K562 (cell line): ENCODE measurements around the gene NUDT14.

Source experiments
- CHD2 ChIP-seq: IDR thresholded peaks from 2 replicates; pipeline ENCODE4 v1.6.1; 2011; ENCODE audit warnings: low read depth, low read length
- MTA3 ChIP-seq: fragments of 450-650 bp; formaldehyde crosslinking; IDR thresholded peaks from 2 replicates; pipeline ENCODE4 v1.6.1; 2017; ENCODE audit warnings: mild to moderate bottlenecking, borderline replicate concordance
- ZMIZ1 ChIP-seq, 2 experiments: fragments of 150-350 bp in 1 of 2; IDR thresholded peaks; 2 replicates each; pipeline ENCODE4 v1.6.1; 2012 to 2016; ENCODE audit warnings: low read depth in 2 of 2, low read length in 2 of 2, mild to moderate bottlenecking in 1 of 2, moderate library complexity in 1 of 2
- TF ChIP-seq, protein P1 (sequence below): sonication (generic); formaldehyde crosslinking; IDR thresholded peaks from 2 replicates; pipeline ENCODE4 v1.8.1; 2023; ENCODE audit warnings: mild to moderate bottlenecking, missing genetic modification reagents, moderate library complexity

DNA sequence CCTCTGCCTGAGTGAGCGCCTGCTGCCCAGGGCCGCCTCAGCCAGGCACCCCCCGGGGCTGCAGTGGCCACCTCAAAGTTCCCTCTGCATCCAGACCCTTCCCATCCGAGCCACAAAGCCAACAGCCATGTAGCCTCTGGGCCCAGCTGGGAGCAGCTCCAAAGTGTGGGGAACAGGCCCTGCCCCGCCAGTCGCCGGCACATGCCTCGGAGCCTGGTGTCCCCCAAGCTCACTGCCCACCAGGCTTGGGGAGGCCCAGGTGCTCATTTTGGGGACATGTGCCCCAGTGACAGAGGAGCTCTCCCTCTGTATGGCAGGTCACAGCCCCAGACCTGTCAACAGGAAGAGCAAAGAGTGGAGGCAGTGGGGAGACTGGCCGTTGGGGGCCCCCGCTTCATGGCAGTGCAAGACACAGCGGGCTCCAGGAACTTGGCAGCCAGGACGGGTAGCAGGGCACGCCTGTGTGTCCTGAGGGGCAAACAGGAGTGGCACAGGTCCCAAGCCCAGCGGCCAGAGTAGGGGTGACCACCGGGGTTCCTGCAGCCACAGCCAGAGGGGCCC lies 42.5 kb downstream of the NUDT14 start:
- no peak for TF ChIP-seq ZMIZ1 (IDR thresholded peaks at IDR 0.05; ENCODE audit: low read depth in 2 of 2, low read length in 2 of 2)
- no peak for TF ChIP-seq CHD2
- no peak for TF ChIP-seq MTA3
- TF ChIP-seq, protein P1, sequence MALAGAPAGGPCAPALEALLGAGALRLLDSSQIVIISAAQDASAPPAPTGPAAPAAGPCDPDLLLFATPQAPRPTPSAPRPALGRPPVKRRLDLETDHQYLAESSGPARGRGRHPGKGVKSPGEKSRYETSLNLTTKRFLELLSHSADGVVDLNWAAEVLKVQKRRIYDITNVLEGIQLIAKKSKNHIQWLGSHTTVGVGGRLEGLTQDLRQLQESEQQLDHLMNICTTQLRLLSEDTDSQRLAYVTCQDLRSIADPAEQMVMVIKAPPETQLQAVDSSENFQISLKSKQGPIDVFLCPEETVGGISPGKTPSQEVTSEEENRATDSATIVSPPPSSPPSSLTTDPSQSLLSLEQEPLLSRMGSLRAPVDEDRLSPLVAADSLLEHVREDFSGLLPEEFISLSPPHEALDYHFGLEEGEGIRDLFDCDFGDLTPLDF (CRISPR knock-in tag): no peak
